Transverse colon (tissue), 4 donors: ENCODE data around the gene DISC1. TPM values are rescaled to one million over a fixed set of nuclear protein-coding genes. Genes with fewer than 3 reads are reported as not detected.

Source experiments
- DNase-seq: peaks from one replicate; pipeline ENCODE4 v3.0.0-alpha.2; 2019
- H3K27ac ChIP-seq, 4 donors: fragments of 200-600 bp; sonication (generic); 2 replicates each; pipeline ENCODE4 v1.5.1; 2016 to 2018; ENCODE audit warnings: inconsistent platforms in 4 of 4
- H3K27me3 ChIP-seq: fragments of 200-600 bp; sonication (generic); 2 replicates; pipeline ENCODE4 v1.5.1; 2017; ENCODE audit warnings: inconsistent platforms
- H3K36me3 ChIP-seq, 4 donors: fragments of 200-600 bp; sonication (generic); 2 replicates each; pipeline ENCODE4 v1.5.1; 2017 to 2019; ENCODE audit warnings: inconsistent platforms in 4 of 4
- H3K4me1 ChIP-seq, 4 donors: fragments of 200-600 bp; sonication (generic); 2 replicates each; pipeline ENCODE4 v1.5.1; 2017 to 2020; ENCODE audit warnings: inconsistent platforms in 4 of 4
- H3K4me3 ChIP-seq, 4 donors: fragments of 200-600 bp; sonication (generic); 1 replicate in 1 of 4; 2 replicates in 3 of 4; pipeline versions ENCODE4 v1.5.1 to v1.6.1; 2017 to 2019; ENCODE audit warnings: inconsistent platforms in 4 of 4
- H3K9me3 ChIP-seq, 2 donors: fragments of 200-600 bp; sonication (generic); 2 replicates each; pipeline ENCODE4 v1.5.1; 2017 to 2019; ENCODE audit warnings: inconsistent platforms in 2 of 2
- EP300 ChIP-seq: sonication (generic); formaldehyde crosslinking; IDR thresholded peaks from one replicate; pipeline ENCODE4 v1.6.1; 2017; ENCODE audit warnings: antibody characterized with exemption, low read depth
- POLR2A ChIP-seq: fragments of 450-650 bp; IDR thresholded peaks from one replicate; pipeline ENCODE4 v1.6.1; 2016; ENCODE audit warnings: antibody characterized with exemption, mild to moderate bottlenecking, moderate library complexity
- POLR2AphosphoS5 ChIP-seq, 3 donors: sonication (generic); formaldehyde crosslinking; IDR thresholded peaks; one replicate each; pipeline ENCODE4 v1.6.1; 2016; ENCODE audit warnings: antibody characterized with exemption in 3 of 3
- WGBS, 2 donors: methylation state at CpG; one replicate each; pipeline ENCODE4 v1.1.5; 2018; ENCODE audit warnings: low coverage in 1 of 2; 5-methylcytosine and 5-hydroxymethylcytosine counted together
- in situ Hi-C, 4 donors: fragments of 200-750 bp; cut with MboI; loops; one replicate each; pipeline versions ENCODE4 v1.15.0 to v1.15.1; 2017; ENCODE audit warnings: low sequenced_read_pairs in 3 of 4, low pct_ligation_motif_present in 1 of 4, low pct_unique_long_range_greater_than_20kb in 1 of 4
- intact Hi-C: fragments of 100-400 bp; cut with DNase I; formaldehyde crosslinking; loops from one replicate; pipeline ENCODE4 v1.15.1; 2023; ENCODE audit warnings: low total_unique reads
- total RNA-seq, 4 donors: library from RNA; depleted of rRNA; stranded (reverse); fragments of >200 nt; gene quantifications; one replicate each; pipeline ENCODE4 v1.1.0, GENCODE V29; 2016
- TF ChIP-seq, protein P1 (sequence below), 5 experiments: fragments of 200-600 bp in 3 of 5; fragments of 450-650 bp in 2 of 5; sonication (generic) in 3 of 5; IDR thresholded peaks; 1 replicate in 2 of 5; 2 replicates in 3 of 5; pipeline ENCODE4 v1.5.1; 2016 to 2017; ENCODE audit warnings: antibody characterized with exemption in 5 of 5, inconsistent platforms in 3 of 5, mild to moderate bottlenecking in 2 of 5, moderate library complexity in 1 of 5

DISC1 gene
- total RNA-seq, 4 donors from 2014 or later = 7.8 to 20.3 (median 11.5) TPM

DNA sequence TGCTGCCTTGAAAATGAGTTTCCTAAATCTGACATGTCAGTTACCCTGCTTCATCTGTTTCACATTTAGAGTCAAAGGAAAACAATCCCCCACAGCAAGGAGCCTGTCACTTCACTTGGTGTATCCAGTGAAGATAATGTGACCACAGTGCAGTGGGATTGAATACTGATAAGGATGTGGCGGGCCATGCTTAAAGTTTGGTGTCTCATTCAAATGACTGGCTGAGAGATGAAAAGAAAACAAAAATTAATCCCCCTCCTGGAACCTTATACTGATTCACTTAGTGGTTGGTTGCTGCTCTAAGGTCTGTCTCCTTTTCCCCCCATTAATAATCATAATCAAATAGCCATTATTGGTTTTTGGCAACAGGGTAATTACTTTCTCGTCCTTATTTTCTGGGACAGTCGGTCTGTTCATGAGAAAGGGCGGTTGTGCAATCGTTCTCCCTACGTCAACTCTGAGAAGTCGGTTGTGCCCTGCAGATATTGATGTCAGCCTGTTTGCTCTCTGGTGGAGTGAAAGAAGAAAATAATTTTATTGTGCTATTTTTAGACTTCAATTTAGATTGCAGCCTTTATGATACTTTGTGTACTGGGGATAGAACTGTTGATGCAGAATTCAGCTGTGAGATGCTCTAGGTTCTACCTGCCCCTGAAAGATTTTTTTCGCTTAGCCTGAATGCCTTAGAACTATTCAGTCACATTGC lies 360.2 kb downstream of the DISC1 start:
- no peak for TF ChIP-seq POLR2AphosphoS5 (IDR thresholded peaks at IDR 0.05)
- TF ChIP-seq, protein P1, sequence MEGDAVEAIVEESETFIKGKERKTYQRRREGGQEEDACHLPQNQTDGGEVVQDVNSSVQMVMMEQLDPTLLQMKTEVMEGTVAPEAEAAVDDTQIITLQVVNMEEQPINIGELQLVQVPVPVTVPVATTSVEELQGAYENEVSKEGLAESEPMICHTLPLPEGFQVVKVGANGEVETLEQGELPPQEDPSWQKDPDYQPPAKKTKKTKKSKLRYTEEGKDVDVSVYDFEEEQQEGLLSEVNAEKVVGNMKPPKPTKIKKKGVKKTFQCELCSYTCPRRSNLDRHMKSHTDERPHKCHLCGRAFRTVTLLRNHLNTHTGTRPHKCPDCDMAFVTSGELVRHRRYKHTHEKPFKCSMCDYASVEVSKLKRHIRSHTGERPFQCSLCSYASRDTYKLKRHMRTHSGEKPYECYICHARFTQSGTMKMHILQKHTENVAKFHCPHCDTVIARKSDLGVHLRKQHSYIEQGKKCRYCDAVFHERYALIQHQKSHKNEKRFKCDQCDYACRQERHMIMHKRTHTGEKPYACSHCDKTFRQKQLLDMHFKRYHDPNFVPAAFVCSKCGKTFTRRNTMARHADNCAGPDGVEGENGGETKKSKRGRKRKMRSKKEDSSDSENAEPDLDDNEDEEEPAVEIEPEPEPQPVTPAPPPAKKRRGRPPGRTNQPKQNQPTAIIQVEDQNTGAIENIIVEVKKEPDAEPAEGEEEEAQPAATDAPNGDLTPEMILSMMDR (IDR thresholded peaks at IDR 0.05) = no peak
- TF ChIP-seq POLR2A = no peak
- Histone ChIP-seq H3K27ac (no peak overlapping the region), H3K27me3 (no peaks in the 10 kb centered on the region), H3K9me3 (no peaks in the 10 kb centered on the region), H3K36me3 (no peaks in the 10 kb centered on the region), H3K4me3 (no peak overlapping the region), H3K4me1 (no peaks in the 10 kb centered on the region)
- DNase-seq = no peak
- in situ Hi-C loops (no loop called here), intact Hi-C loops (no loop called here)
- 92 to 93% methylated on average over 8 of the region's 8 CpGs for WGBS, 2 donors

DNA sequence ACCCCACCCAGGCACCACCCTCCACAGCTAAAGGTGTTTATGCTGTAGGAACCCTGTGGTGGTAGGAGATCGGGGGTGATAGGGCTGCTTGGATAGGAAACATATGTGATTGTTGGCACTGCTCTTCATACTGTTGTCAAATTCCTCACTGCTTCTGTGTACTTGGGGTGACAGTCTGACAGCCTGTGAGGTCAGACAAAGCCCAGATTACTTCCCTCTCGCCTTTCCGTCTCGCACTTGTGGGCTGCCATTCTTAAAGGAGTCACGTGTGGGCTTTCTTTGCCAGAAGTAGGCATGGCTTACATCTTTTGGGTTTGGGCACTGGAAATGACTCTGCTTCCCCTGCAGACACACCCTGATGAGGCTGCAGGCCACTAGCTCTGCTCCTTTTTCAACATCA lies 363.8 kb downstream of the DISC1 start:
- WGBS, 2 donors = 80% methylated on average over 5 of the region's 5 CpGs; no CpG with 5 or more reads in 1 of the 2 donors
- TF ChIP-seq EP300 = no peak
- TF ChIP-seq, protein P1 (IDR thresholded peaks at IDR 0.05) = no peak

DNA sequence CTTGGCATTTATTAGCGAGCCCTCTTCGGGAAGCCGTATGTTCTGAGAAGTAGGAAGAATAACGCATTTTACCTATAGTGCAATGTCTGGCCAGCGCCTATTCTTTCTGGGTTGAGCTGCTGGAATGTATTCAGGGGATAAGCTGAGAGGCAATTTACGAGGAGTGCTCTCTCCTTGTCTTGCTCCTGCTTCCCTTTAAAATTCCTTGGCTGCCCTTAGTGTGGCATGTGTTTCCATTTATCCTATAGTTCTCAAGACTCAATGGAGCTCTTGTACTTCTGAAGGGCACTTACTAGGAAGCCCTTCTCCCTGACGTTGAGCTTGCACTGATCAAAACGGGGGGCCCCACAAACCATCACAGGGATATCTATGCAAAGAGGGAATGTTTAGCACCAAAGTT lies 364.6 kb downstream of the DISC1 start:
- TF ChIP-seq POLR2AphosphoS5 (IDR thresholded peaks at IDR 0.05) = no peak
- no peak for TF ChIP-seq POLR2A
- TF ChIP-seq, protein P1 (IDR thresholded peaks at IDR 0.05) = no peak
- TF ChIP-seq EP300 = no peak
- intact Hi-C loops = loop anchor here (5.0 kb wide), 1 partner anchor 229 kb away; no protein-coding TSS in a partner anchor
- DNase-seq = no peak
- H3K4me3 ChIP-seq = no peak overlapping the region
- H3K9me3 ChIP-seq = no peaks in the 10 kb centered on the region
- in situ Hi-C loops = no loop called here
- H3K4me1 ChIP-seq = no peaks in the 10 kb centered on the region
- H3K27me3 ChIP-seq = no peaks in the 10 kb centered on the region
- H3K27ac ChIP-seq = no peak overlapping the region
- H3K36me3 ChIP-seq = no peaks in the 10 kb centered on the region
- 72 to 78% methylated on average over 6 to 8 of the region's 8 CpGs for WGBS, 2 donors

More for the DNA sequence above, 363.8 kb downstream of the DISC1 start:
- in situ Hi-C loops = no loop called here
- Histone ChIP-seq H3K9me3 (no peaks in the 10 kb centered on the region), H3K27me3 (no peaks in the 10 kb centered on the region), H3K36me3 (no peaks in the 10 kb centered on the region), H3K4me1 (no peaks in the 10 kb centered on the region), H3K4me3 (no peak overlapping the region), H3K27ac (no peak overlapping the region)
- no peak for DNase-seq
- intact Hi-C loops = loop anchor here (5.0 kb wide), 1 partner anchor 228 kb away; no protein-coding TSS in a partner anchor

DNA sequence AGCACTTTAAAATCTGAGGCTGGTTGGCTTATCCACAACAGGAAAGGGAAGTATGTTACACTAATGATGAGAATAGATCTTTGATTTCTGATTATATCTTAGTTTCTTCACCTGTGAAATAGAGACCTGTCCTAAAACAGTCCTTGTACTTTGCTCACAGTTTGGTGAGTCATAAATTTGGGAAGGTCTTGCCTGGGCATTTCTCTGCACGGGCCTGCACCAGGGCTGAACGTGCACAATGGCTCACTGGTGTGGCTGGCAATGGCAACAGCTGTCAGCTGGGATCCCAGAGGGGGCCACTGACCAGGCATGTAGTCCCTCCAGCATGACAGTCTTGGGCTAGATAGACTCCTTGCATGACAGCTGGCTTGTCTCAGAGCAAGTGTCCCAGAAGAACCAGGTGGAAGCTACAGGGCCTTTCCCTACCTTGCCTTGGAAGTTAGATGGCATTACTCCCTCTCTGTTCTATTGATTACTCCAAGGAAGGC lies 367.4 kb downstream of the DISC1 start:
- Histone ChIP-seq H3K27ac (no peak overlapping the region), H3K36me3 (no peaks in the 10 kb centered on the region), H3K4me3 (no peak overlapping the region), H3K27me3 (no peaks in the 10 kb centered on the region), H3K9me3 (no peaks in the 10 kb centered on the region), H3K4me1 (no peaks in the 10 kb centered on the region)
- WGBS, 2 donors = 56 to 86% methylated on average over 2 of the region's 2 CpGs
- DNase-seq = no peak
- intact Hi-C loops = loop anchor here (5.0 kb wide), 1 partner anchor 232 kb away; no protein-coding TSS in a partner anchor
- in situ Hi-C loops = no loop called here
- TF ChIP-seq EP300 (no peak), POLR2A (no peak), POLR2AphosphoS5 (IDR thresholded peaks at IDR 0.05) (no peak)
- TF ChIP-seq, protein P1 (IDR thresholded peaks at IDR 0.05) = no peak
